Transverse colon (tissue), 4 donors: ENCODE results near the gene ASB5.

Experiments
- POLR2A ChIP-seq: fragments of 450-650 bp; IDR thresholded peaks from one replicate; pipeline ENCODE4 v1.6.1; 2016; ENCODE audit warnings: antibody characterized with exemption, mild to moderate bottlenecking, moderate library complexity
- POLR2AphosphoS5 ChIP-seq, 3 donors: sonication (generic); formaldehyde crosslinking; IDR thresholded peaks; one replicate each; pipeline ENCODE4 v1.6.1; 2016; ENCODE audit warnings: antibody characterized with exemption in 3 of 3
- TF ChIP-seq, protein P1 (sequence below), 5 experiments: fragments of 200-600 bp in 3 of 5; fragments of 450-650 bp in 2 of 5; sonication (generic) in 3 of 5; IDR thresholded peaks; 1 replicate in 2 of 5; 2 replicates in 3 of 5; pipeline ENCODE4 v1.5.1; 2016 to 2017; ENCODE audit warnings: antibody characterized with exemption in 5 of 5, inconsistent platforms in 3 of 5, mild to moderate bottlenecking in 2 of 5, moderate library complexity in 1 of 5

DNA sequence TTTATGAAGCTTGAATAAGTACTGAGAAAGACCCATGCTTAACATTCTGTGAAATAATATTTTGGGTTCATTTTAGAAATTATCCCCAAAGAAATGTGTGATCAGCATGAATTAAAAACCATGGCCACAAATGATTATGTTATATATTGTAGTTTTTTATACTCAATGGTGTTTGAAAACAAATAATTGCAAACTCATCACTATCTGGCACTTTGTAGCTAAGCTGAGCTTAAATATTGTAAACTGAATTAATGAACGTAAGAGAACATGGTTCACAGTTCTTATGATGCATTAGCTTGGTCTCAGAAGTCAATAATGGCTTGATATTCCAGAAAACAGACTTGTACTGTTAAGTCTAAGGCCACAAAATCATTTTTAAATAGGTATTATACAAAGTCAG, 24.6 kb upstream of the ASB5 start:
- TF ChIP-seq, protein P1, sequence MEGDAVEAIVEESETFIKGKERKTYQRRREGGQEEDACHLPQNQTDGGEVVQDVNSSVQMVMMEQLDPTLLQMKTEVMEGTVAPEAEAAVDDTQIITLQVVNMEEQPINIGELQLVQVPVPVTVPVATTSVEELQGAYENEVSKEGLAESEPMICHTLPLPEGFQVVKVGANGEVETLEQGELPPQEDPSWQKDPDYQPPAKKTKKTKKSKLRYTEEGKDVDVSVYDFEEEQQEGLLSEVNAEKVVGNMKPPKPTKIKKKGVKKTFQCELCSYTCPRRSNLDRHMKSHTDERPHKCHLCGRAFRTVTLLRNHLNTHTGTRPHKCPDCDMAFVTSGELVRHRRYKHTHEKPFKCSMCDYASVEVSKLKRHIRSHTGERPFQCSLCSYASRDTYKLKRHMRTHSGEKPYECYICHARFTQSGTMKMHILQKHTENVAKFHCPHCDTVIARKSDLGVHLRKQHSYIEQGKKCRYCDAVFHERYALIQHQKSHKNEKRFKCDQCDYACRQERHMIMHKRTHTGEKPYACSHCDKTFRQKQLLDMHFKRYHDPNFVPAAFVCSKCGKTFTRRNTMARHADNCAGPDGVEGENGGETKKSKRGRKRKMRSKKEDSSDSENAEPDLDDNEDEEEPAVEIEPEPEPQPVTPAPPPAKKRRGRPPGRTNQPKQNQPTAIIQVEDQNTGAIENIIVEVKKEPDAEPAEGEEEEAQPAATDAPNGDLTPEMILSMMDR (IDR thresholded peaks at IDR 0.05): no peak
- TF ChIP-seq POLR2A (no peak), POLR2AphosphoS5 (IDR thresholded peaks at IDR 0.05) (no peak)
